DMS153 (cell line): ENCODE results near the gene MAGI2.
"Not testable (repeated sequence)": the region's sequence is repeated elsewhere in the genome, so short reads cannot be mapped to it uniquely, and the experiment has no call there.

Source experiments
- DNase-seq: peaks from one replicate; lab custom pipeline; 2025; lab: John Stamatoyannopoulos, UW

The MAGI2 gene

GRCh38 chr7:79050603-79051002 lies 402.9 kb downstream of the MAGI2 start:
- DNase-seq = no peak

DNA sequence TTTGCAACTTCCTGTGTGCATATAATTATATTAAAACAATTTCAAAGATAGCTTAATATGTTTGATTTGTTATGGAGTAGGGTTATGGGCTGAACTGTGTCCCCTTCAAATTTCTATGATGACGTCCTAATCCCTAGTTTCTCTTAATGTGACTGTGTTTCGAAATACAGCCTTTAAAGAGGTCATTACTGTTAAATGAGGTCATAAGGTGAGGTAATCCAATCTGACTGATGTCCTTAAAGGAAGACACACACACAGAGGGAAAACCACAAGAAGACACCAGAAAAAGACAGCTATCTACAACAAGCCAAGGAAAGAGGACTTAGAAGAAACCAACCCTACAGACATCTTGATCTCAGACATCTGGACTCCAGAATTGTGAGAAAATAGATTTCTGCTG lies 407.4 kb downstream of the MAGI2 start:
- no peak for DNase-seq

- no peak for DNase-seq
These were observed 416.5 kb downstream of the MAGI2 start for GRCh38 chr7:79037001-79037400.

DNA sequence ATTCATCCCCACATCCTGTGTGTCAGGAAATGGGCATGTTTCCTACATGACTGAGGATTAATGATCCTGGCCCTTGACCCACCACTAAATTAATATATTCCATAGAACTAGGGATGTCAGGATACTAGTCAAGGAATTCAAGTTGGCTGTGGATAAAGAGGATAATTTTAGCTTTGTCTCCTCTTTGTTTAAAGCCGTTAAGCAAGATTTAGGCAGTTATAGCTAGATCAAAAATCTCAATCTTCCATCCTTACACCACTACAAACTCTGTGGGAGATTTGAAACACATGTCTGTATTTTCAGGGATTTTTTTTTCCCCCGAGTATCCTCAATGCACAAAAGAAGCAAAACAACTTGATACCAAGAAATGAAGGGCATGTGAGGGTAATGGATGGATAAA lies 417.1 kb downstream of the MAGI2 start:
- DNase-seq = no peak

DNA sequence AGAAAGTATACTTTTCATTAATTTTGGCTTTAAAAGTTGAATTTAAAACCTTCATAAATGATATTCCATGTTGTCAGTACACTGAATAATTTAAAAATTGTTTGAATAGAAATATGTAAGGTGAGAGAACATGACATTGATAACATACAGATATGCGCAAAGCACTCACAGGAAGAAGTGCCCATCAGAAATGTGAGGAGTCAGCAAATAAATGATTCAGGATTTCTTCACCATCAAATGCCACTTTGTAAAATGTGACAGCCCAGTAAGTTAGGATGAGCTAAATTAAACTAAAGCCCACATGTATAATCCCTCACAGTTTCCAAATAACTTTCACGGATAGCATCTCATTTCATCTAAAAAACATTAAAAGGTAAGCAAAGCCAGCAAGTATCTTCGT lies 417.6 kb downstream of the MAGI2 start:
- DNase-seq = no peak

DNA sequence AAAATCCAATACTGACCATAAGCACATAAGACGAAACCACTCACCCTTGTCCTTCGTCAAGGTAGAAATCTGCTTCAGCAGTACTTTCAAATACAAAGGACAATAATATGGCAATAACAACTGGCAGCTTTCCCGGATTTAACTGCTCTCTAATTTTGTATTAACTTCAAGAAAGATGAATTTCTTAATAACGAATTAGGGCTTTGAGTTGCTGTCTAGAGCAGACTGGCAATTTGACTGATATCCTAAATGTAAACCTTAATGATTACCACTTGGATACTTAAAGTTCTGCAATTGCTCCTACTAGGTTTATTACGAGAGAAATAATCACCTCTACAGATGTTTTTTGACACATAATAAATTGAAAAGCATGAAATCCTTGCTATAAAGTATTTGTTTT lies 418.7 kb downstream of the MAGI2 start:
- DNase-seq = no peak

GRCh38 chr7:79019711-79020110 lies 433.8 kb downstream of the MAGI2 start:
- DNase-seq = not testable (repeated sequence)

DNA sequence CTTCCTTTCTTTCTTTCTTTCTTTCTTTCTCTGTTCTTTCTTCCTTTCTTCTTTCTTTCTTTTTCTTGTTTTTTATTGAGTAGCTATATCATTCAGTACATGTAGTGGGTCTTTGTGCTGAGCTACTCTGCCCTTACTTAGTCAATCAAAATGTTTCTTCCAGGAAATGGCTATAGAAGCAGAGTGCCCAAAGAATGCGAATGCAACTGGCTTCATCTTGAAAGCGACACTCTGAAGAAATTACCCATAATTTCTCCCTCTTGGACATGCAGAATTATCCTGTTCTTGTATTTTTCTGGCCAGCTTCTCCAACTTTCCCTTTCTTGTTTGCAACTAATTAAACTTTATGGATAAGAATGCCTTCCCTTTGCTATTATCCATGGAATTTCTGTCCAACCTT lies 441.5 kb downstream of the MAGI2 start:
- DNase-seq = no peak

DNA sequence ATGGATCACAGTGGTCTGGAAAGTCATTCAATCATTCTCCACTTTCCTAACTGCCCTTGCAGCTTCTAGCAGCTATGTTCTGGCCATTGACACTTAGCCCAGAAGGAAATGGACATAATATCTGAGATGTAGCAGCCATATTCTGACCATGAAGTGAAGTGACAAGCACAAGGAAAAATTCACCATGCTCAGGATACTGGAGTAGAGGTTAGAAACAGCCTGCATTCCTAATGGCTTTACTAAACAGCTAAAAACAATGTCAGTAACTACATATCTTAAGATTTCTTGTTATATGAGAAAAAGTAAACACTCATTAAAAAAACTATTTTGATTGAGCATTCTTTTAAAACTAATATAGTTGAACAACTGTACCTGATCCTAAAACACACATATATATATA lies 443.8 kb downstream of the MAGI2 start:
- no peak for DNase-seq

GRCh38 chr7:79008786-79009185 lies 444.7 kb downstream of the MAGI2 start:
- DNase-seq = no peak

GRCh38 chr7:78996013-78996412 lies 457.5 kb downstream of the MAGI2 start:
- no peak for DNase-seq

GRCh38 chr7:78993341-78993740 lies 460.1 kb downstream of the MAGI2 start:
- DNase-seq = no peak

- DNase-seq = no peak
These were observed 468.0 kb downstream of the MAGI2 start for GRCh38 chr7:78985509-78985908.

DNA sequence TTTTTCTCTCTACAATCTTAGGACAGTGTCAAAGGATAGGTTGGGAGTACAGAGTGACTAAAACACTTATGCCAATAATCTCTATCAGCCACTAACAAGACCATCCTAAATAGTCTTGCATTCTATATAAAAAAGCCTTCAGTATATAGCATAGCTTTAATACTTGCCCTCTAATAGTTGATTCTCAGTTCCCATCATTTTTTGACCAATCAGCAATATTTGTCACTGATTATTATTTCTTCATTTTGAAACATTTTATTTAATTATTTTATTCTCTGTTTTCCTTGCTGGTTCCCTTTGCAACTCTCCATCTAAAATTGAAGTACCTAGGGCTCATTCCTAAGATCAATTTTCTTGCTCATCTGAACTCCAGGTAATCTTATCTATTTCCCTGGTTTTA lies 470.0 kb downstream of the MAGI2 start:
- no peak for DNase-seq

DNA sequence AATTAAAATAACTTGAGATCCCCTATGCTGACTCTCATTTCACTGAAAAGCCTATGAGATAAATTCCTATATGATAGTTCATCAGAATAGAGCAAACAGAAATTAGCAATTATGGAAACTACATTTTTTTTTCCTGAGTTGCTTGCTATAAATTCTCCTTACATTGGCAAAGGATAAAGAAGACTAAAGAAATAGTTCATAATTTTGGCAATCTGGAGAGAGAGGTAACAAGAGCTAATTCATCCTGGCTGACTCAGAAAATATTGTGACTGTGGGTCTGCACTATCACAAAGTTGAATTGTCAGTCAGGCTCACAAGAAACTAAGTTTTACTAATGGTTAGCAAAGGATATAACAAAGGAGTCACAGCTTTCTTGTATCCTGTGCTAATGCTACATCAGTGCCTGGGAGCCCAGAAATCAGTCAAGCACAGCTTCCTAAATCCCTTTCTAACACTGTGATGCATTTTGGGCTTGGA lies 483.0 kb downstream of the MAGI2 start:
- no peak for DNase-seq

GRCh38 chr7:78968951-78969350 lies 484.5 kb downstream of the MAGI2 start:
- DNase-seq = no peak

- DNase-seq = not testable (repeated sequence)
These were observed 485.9 kb downstream of the MAGI2 start for GRCh38 chr7:78967561-78967960.

GRCh38 chr7:78967046-78967445 lies 486.4 kb downstream of the MAGI2 start:
- no peak for DNase-seq

DNA sequence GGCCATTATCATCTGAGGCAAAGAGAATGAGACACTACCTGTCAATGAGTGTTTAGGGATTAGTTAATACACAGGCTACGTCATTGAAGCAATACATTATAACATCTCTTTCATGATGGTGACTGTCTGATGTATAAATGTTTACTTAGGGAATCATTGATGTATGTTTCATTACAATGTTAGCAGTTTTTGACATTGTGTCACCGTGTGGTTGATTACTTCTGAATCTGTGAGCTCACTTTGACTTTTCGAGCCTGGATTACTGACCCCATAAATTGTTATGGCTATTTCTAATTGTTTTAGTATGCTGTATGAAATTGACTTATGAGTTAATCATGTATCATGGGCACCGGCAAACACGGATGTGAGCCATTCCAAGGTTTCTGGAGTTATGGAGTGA lies 494.0 kb downstream of the MAGI2 start:
- DNase-seq = no peak

DNA sequence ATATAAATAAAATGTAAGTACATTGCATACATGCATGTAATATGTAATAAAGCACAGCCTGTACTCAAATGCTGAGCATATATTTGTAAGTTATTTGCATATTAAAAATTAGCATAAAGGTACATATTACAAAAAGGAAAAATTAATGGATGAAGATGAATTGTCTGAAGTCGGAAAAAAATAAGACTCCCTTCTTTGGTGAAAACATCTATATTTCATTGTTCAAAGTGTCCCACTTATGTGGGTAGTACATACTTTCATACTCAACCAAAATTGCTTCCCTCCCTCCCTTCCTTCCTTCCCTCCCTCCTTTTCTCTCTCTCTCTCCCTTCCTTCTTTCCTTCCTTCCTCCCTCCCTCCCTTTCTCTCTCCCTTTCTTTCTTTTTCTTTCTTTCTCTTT lies 498.1 kb downstream of the MAGI2 start:
- DNase-seq = no peak

DNA sequence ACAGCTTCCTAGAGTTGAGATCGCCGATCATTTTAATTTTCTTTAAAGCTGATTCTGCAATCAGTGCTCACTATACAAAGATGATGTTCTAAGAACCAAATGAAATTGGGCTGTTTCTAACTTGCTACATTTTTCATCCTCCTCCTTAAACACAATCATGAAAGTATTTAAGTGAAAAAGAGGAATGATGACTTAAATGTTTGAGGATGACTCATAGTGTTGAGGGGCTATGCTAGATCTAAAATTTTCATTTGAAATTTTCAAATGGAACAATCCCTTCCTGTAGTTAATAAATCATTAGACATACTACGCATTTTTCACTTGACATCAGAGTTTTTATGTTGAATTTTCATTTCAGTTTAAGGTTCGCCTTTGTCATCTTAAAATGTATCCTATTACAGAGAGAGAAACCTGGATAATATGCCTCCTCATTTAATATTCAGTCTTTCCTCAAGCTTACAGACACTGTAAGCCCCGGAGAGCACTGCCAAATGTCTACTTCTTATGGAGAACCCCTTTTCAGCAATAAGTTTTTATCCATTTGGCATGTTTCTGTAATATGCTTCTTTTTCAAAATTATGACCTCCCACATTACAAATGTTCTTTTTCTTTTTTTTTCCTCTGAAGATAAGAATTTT lies 499.6 kb downstream of the MAGI2 start:
- DNase-seq = no peak

GRCh38 chr7:78953090-78953489 lies 500.4 kb downstream of the MAGI2 start:
- DNase-seq = no peak

- DNase-seq = peak; percentile 71
These were observed 513.8 kb downstream of the MAGI2 start for GRCh38 chr7:78939669-78940068.

DNA sequence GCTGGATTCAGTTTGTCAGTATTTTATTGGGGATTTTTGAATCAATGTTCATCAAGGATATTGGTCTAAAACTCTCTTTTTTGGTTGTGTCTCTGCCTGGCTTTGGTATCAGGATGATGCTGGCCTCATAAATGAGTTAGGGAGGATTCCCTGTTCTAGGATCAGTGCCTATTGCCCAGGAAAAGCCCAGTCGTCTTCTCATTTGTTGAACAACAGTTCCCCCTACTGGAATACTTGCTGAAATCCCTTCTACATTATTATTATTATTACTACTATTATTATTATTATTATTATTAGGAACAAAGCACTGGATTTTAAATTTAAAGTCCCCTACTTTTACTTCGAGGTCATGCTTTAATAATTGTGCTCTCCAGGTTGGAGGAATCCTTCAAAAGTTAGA lies 528.9 kb downstream of the MAGI2 start:
- DNase-seq = no peak

DNA sequence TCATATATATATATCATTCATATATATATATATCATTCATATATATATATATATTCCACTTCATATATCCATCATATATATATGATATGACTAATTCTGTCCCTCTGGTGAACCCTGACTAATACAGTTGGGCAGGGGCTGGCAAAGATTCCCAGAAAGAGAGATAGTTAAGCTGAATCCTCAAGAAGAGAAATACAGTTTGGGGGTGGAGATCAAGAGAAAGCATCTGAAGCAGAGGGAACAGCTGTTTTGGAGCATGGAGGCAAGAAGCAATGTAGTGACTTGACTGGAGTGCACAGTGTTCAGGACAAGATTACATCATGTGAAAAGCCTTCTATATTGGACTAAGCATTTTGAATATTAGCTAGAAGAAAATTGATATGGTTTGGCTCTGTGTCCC lies 540.7 kb downstream of the MAGI2 start:
- no peak for DNase-seq
